Fibroblast of lung (primary cell): ENCODE data around the gene ATRNL1.

Experiments
- EZH2 ChIP-seq: IDR thresholded peaks from 2 replicates; pipeline ENCODE4 v1.5.1; 2012; ENCODE audit warnings: low read length, control low read depth, mild to moderate bottlenecking; ENCODE audit errors: missing control alignments
- TF ChIP-seq, protein P1 (sequence below), 2 donors: IDR thresholded peaks in 1 of 2; conservative IDR thresholded peaks in 1 of 2; 1 replicate in 1 of 2; 2 replicates in 1 of 2; pipeline ENCODE4 v1.5.1; 2011 to 2012; ENCODE audit warnings: low read length in 2 of 2, control low read depth in 1 of 2, inconsistent platforms in 1 of 2, low read depth in 1 of 2, mild to moderate bottlenecking in 1 of 2

- TF ChIP-seq, protein P1, sequence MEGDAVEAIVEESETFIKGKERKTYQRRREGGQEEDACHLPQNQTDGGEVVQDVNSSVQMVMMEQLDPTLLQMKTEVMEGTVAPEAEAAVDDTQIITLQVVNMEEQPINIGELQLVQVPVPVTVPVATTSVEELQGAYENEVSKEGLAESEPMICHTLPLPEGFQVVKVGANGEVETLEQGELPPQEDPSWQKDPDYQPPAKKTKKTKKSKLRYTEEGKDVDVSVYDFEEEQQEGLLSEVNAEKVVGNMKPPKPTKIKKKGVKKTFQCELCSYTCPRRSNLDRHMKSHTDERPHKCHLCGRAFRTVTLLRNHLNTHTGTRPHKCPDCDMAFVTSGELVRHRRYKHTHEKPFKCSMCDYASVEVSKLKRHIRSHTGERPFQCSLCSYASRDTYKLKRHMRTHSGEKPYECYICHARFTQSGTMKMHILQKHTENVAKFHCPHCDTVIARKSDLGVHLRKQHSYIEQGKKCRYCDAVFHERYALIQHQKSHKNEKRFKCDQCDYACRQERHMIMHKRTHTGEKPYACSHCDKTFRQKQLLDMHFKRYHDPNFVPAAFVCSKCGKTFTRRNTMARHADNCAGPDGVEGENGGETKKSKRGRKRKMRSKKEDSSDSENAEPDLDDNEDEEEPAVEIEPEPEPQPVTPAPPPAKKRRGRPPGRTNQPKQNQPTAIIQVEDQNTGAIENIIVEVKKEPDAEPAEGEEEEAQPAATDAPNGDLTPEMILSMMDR (conservative IDR thresholded peaks at IDR 0.05 in 1 of 2, IDR thresholded peaks at IDR 0.05 in 1 of 2; ENCODE audit: low read depth in 1 of 2, low read length in 2 of 2): no peak
- TF ChIP-seq EZH2: no peak
These were observed 228.2 kb downstream of the ATRNL1 start for GRCh38 chr10:115321360-115321759.
